NCI-H1105 (cell line): ENCODE measurements around the gene UBR1.
"Not testable (repeated sequence)": the region's sequence is repeated elsewhere in the genome, so short reads cannot be mapped to it uniquely, and the experiment has no call there.

ENCODE experiments used
- DNase-seq: peaks from one replicate; lab custom pipeline; 2025; lab: John Stamatoyannopoulos, UW

UBR1 gene

GRCh38 chr15:43048935-43049334, 56.9 kb downstream of the UBR1 start:
- DNase-seq, result no peak

- no peak for DNase-seq
Observed at GRCh38 chr15:43046484-43046883, 59.4 kb downstream of the UBR1 start.

GRCh38 chr15:43042885-43043284, 63.0 kb downstream of the UBR1 start:
- DNase-seq, result no peak

GRCh38 chr15:43041085-43041484, 64.8 kb downstream of the UBR1 start:
- DNase-seq, result not testable (repeated sequence)

GRCh38 chr15:43035240-43035639, 70.6 kb downstream of the UBR1 start:
- DNase-seq, result not testable (repeated sequence)

- no peak for DNase-seq
Observed at GRCh38 chr15:43029476-43029875, 76.4 kb downstream of the UBR1 start.

GRCh38 chr15:43025150-43025549, 80.7 kb downstream of the UBR1 start:
- no peak for DNase-seq

- DNase-seq, result not testable (repeated sequence)
Observed at GRCh38 chr15:43014671-43015070, 91.2 kb downstream of the UBR1 start.

GRCh38 chr15:43009206-43009605, 96.6 kb downstream of the UBR1 start:
- no peak for DNase-seq

- no peak for DNase-seq
Observed at GRCh38 chr15:43008150-43008549, 97.7 kb downstream of the UBR1 start.

GRCh38 chr15:43007551-43007950, 98.3 kb downstream of the UBR1 start:
- no peak for DNase-seq

GRCh38 chr15:43006991-43007390, 98.8 kb downstream of the UBR1 start:
- DNase-seq, result no peak

- DNase-seq, result not testable (repeated sequence)
Observed at GRCh38 chr15:43004886-43005595, 100.8 kb downstream of the UBR1 start.

- no peak for DNase-seq
Observed at GRCh38 chr15:42999201-42999779, 106.5 kb downstream of the UBR1 start.

GRCh38 chr15:42996871-42997270, 109.0 kb downstream of the UBR1 start:
- no peak for DNase-seq

- no peak for DNase-seq
Observed at GRCh38 chr15:42994546-42994945, 111.3 kb downstream of the UBR1 start.

- no peak for DNase-seq
Observed at GRCh38 chr15:42992626-42993025, 113.2 kb downstream of the UBR1 start.

GRCh38 chr15:42986693-42987342, 119.0 kb downstream of the UBR1 start:
- no peak for DNase-seq

GRCh38 chr15:42984493-42985034, 121.3 kb downstream of the UBR1 start:
- no peak for DNase-seq

- not testable (repeated sequence) for DNase-seq
Observed at GRCh38 chr15:42979113-42979512, 126.7 kb downstream of the UBR1 start.

- DNase-seq, result no peak
Observed at GRCh38 chr15:42974202-42974862, 131.5 kb downstream of the UBR1 start.

GRCh38 chr15:42973114-42973513, 132.7 kb downstream of the UBR1 start:
- DNase-seq, result no peak

GRCh38 chr15:42971830-42972229, 134.0 kb downstream of the UBR1 start:
- no peak for DNase-seq
